Gastrocnemius medialis (tissue), 4 donors: Measurements from ENCODE around the gene BANF2. TPM values are rescaled to one million over a fixed set of nuclear protein-coding genes. Genes with fewer than 3 reads are reported as not detected.
A peak's percentile ranks its signal among the peaks of the same experiment; 100 is the strongest.

Source experiments
- ATAC-seq, 2 donors: fragments of 150-250 bp; one replicate each; pipeline ENCODE4 v1.9.1; 2016
- DNase-seq, 2 donors: peaks; one replicate each; pipeline ENCODE4 v3.0.0-alpha.2; 2019
- H3K27ac ChIP-seq, 4 donors: fragments of 200-600 bp; sonication (generic); 1 replicate in 1 of 4; 2 replicates in 3 of 4; pipeline ENCODE4 v1.5.1; 2016 to 2018; ENCODE audit warnings: mild to moderate bottlenecking in 2 of 4, moderate library complexity in 1 of 4
- H3K27me3 ChIP-seq, 3 donors: fragments of 200-600 bp; sonication (generic) in 2 of 3; 1 replicate in 1 of 3; 2 replicates in 2 of 3; pipeline versions ENCODE4 v1.5.1 to v1.6.0; 2016 to 2019; ENCODE audit warnings: mild to moderate bottlenecking in 1 of 3, moderate library complexity in 1 of 3
- H3K36me3 ChIP-seq, 2 donors: fragments of 200-600 bp; sonication (generic) in 1 of 2; one replicate each; pipeline ENCODE4 v1.5.1; 2017 to 2018
- H3K4me1 ChIP-seq, 2 donors: fragments of 200-600 bp; sonication (generic) in 1 of 2; one replicate each; pipeline ENCODE4 v1.5.1; 2016 to 2017; ENCODE audit warnings: mild to moderate bottlenecking in 2 of 2
- H3K4me3 ChIP-seq, 4 donors: fragments of 200-600 bp; sonication (generic) in 3 of 4; 1 replicate in 1 of 4; 2 replicates in 3 of 4; pipeline ENCODE4 v1.5.1; 2016 to 2019; ENCODE audit warnings: mild to moderate bottlenecking in 2 of 4
- H3K9me3 ChIP-seq, 3 donors: fragments of 200-600 bp; sonication (generic) in 2 of 3; 1 replicate in 1 of 3; 2 replicates in 2 of 3; pipeline ENCODE4 v1.5.1; 2016 to 2019
- CTCF ChIP-seq, 5 experiments: fragments of 450-650 bp in 3 of 5; fragments of 200-600 bp in 2 of 5; sonication (generic) in 2 of 5; IDR thresholded peaks in 4 of 5; conservative IDR thresholded peaks in 1 of 5; 1 replicate in 4 of 5; 2 replicates in 1 of 5; pipeline ENCODE4 v1.5.1; 2016 to 2019; ENCODE audit warnings: antibody characterized with exemption in 5 of 5, mild to moderate bottlenecking in 3 of 5, moderate library complexity in 3 of 5
- POLR2A ChIP-seq, 2 donors: fragments of 450-650 bp; IDR thresholded peaks; one replicate each; pipeline ENCODE4 v1.6.1; 2017; ENCODE audit warnings: antibody characterized with exemption in 2 of 2, mild to moderate bottlenecking in 2 of 2, moderate library complexity in 2 of 2
- in situ Hi-C, 4 donors: fragments of 200-750 bp; cut with MboI; loops; one replicate each; pipeline versions ENCODE4 v1.15.0 to v1.8.0; 2017; ENCODE audit warnings: low sequenced_read_pairs in 4 of 4
- intact Hi-C: fragments of 100-400 bp; cut with DNase I; formaldehyde crosslinking; loops from one replicate; pipeline ENCODE4 v1.15.1; 2023; ENCODE audit warnings: low total_unique reads
- total RNA-seq, 4 donors: library from RNA; depleted of rRNA; stranded (reverse); fragments of >200 nt; gene quantifications; one replicate each; pipeline versions ENCODE4 v1.1.0 to v1.2.3, GENCODE V29; 2016

The BANF2 gene
- total RNA-seq, 4 donors from 2014 or later = not detected

GRCh38 chr20:17675519-17676377 lies 24.0 kb upstream of the BANF2 start:
- peak overlapping the region in 2 of 4 donors; percentile 6 to 28 for H3K27ac ChIP-seq
- TF ChIP-seq POLR2A (IDR thresholded peaks at IDR 0.05) = no peak
- no peak for TF ChIP-seq CTCF (IDR thresholded peaks at IDR 0.05 in 4 of 5, conservative IDR thresholded peaks at IDR 0.05 in 1 of 5)
- no peak for DNase-seq
- H3K9me3 ChIP-seq = no peaks in the 10 kb centered on the region
- H3K4me1 ChIP-seq = peaks cover 18 to 23% of the 10 kb centered on the region in 2 donors
- in situ Hi-C loops (loop anchor here (5.0 to 25.0 kb wide), 6 partner anchors 112 to 612 kb away; partner anchors contain the start of gene ZNF133 (in 1 of the 4)), intact Hi-C loops (no loop called here)
- no peak for ATAC-seq
- H3K4me3 ChIP-seq = no peak overlapping the region
- no peaks in the 10 kb centered on the region for H3K27me3 ChIP-seq
- no peaks in the 10 kb centered on the region for H3K36me3 ChIP-seq

DNA sequence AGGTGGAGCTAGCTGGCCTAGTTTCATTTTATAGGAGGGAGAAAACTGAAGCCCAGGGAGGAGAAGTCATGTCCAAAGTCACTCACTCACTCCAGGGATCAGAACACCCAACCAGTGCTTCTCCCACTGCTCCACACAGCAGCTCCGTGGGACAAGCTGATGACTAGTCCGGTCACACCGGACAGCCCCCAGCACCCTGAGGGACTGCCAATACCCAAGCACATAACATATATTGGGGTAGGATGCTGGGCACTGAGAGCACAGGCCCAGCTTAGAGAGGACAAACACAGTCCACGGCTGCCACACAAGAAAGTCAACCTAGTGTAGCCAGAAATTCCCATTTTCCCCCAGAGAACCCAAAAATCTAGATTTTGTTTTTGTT lies 23.4 kb upstream of the BANF2 start:
- Histone ChIP-seq H3K4me3 (no peak overlapping the region), H3K4me1 (peaks cover 18 to 23% of the 10 kb centered on the region in 2 donors), H3K27me3 (no peaks in the 10 kb centered on the region), H3K27ac (no peak overlapping the region), H3K36me3 (no peaks in the 10 kb centered on the region), H3K9me3 (no peaks in the 10 kb centered on the region)
- no peak for ATAC-seq
- TF ChIP-seq CTCF (IDR thresholded peaks at IDR 0.05 in 4 of 5, conservative IDR thresholded peaks at IDR 0.05 in 1 of 5) (no peak), POLR2A (IDR thresholded peaks at IDR 0.05) (no peak)
- intact Hi-C loops = no loop called here
- in situ Hi-C loops = loop anchor here (5.0 to 25.0 kb wide), 6 partner anchors 111 to 611 kb away; partner anchors contain the start of gene ZNF133 (in 1 of the 4)
- DNase-seq = no peak

GRCh38 chr20:17676942-17677341 lies 22.8 kb upstream of the BANF2 start:
- TF ChIP-seq CTCF (IDR thresholded peaks at IDR 0.05 in 4 of 5, conservative IDR thresholded peaks at IDR 0.05 in 1 of 5) (no peak), POLR2A (IDR thresholded peaks at IDR 0.05) (no peak)
- intact Hi-C loops (no loop called here), in situ Hi-C loops (loop anchor here (5.0 to 25.0 kb wide), 6 partner anchors 110 to 610 kb away; partner anchors contain the start of gene ZNF133 (in 1 of the 4))
- Histone ChIP-seq H3K27me3 (no peaks in the 10 kb centered on the region), H3K4me1 (peaks cover 18 to 23% of the 10 kb centered on the region in 2 donors), H3K9me3 (no peaks in the 10 kb centered on the region), H3K4me3 (no peak overlapping the region), H3K36me3 (no peaks in the 10 kb centered on the region), H3K27ac (peak overlapping the region in 1 of 4 donors; percentile 10)
- DNase-seq = no peak
- no peak for ATAC-seq

DNA sequence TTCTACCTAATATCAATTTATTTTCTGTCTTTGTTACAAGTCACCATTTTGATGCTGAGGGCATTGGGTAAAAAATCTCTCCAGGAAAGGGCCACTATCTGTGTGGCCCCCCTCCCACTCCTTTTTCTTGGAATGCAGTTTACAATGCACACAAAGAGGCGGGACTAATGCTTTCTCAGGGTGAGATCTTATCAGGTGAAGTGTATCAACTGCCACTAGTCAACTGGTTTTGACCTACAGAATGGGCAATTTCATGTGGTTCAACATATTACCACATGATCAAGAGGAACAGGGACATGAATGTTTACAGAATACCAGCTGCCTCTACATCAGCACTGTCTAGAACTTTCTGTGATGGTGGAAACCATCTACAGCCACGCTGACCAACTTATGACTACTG lies 21.5 kb upstream of the BANF2 start:
- Histone ChIP-seq H3K4me3 (no peak overlapping the region), H3K9me3 (no peaks in the 10 kb centered on the region), H3K36me3 (no peaks in the 10 kb centered on the region), H3K27me3 (no peaks in the 10 kb centered on the region), H3K4me1 (peaks cover 18 to 26% of the 10 kb centered on the region in 2 donors), H3K27ac (no peak overlapping the region)
- in situ Hi-C loops (loop anchor here (5.0 to 25.0 kb wide), 6 partner anchors 109 to 609 kb away; partner anchors contain the start of gene ZNF133 (in 1 of the 4)), intact Hi-C loops (no loop called here)
- ATAC-seq (no peak), DNase-seq (no peak)
- no peak for TF ChIP-seq POLR2A (IDR thresholded peaks at IDR 0.05)
- no peak for TF ChIP-seq CTCF (IDR thresholded peaks at IDR 0.05 in 4 of 5, conservative IDR thresholded peaks at IDR 0.05 in 1 of 5)
